Stimulated activated naive CD8-positive, alpha-beta T cell treated with anti-CD3 and anti-CD28 coated beads, Interleukin-15, Interleukin-2, amounts not matched to agents 100 U/mL and 50 U/mL, for 24 hours (primary cell): ENCODE results near the gene ZNF791.
"Not testable (repeated sequence)": the region's sequence is repeated elsewhere in the genome, so short reads cannot be mapped to it uniquely, and the experiment has no call there.

Experiments used
- ATAC-seq: fragments of 150-1000 bp; cut with Tn5 transposase; one replicate; pipeline ENCODE4 v1.10.0; 2021
- DNase-seq: peaks from one replicate; pipeline ENCODE4 v3.0.0; 2021

Gene ZNF791

GRCh38 chr19:12667731-12668302, 57.1 kb downstream of the ZNF791 start:
- ATAC-seq (no peak), DNase-seq (no peak)

- ATAC-seq, result no peak
- no peak for DNase-seq
Measured at GRCh38 chr19:12668346-12668745, 57.6 kb downstream of the ZNF791 start.

GRCh38 chr19:12668932-12669269, 58.2 kb downstream of the ZNF791 start:
- peak; percentile 71 for DNase-seq
- no peak for ATAC-seq

- ATAC-seq (peak; percentile 20), DNase-seq (peak; percentile 79)
Measured at GRCh38 chr19:12669270-12670158, 58.8 kb downstream of the ZNF791 start.

GRCh38 chr19:12670159-12670928, 59.6 kb downstream of the ZNF791 start:
- ATAC-seq (no peak), DNase-seq (no peak)

- no peak for ATAC-seq
- DNase-seq, result no peak
Measured at GRCh38 chr19:12672744-12673143, 62.0 kb downstream of the ZNF791 start.

GRCh38 chr19:12675399-12675798, 64.7 kb downstream of the ZNF791 start:
- ATAC-seq (no peak), DNase-seq (no peak)

- DNase-seq (no peak), ATAC-seq (no peak)
Measured at GRCh38 chr19:12675940-12676339, 65.2 kb downstream of the ZNF791 start.

- peak; percentile 51 for ATAC-seq
- peak; percentile 95 for DNase-seq
Measured at GRCh38 chr19:12676384-12676792, 65.7 kb downstream of the ZNF791 start.

- DNase-seq (no peak), ATAC-seq (no peak)
Measured at GRCh38 chr19:12676928-12677327, 66.2 kb downstream of the ZNF791 start.

- not testable (repeated sequence) for ATAC-seq, DNase-seq
Measured at GRCh38 chr19:12678039-12678438, 67.3 kb downstream of the ZNF791 start.

GRCh38 chr19:12680034-12680433, 69.3 kb downstream of the ZNF791 start:
- ATAC-seq (no peak), DNase-seq (no peak)

GRCh38 chr19:12681074-12681987, 70.6 kb downstream of the ZNF791 start, which contains the start of gene DHPS:
TSS of gene DHPS (minus strand) at chr19:12681880. CDS start at chr19:12681766, 114 bp downstream.
- DNase-seq, result peak; percentile 89
- ATAC-seq, result peak; percentile 93
